ENCODE measurements around the gene TOR3A.

DNA sequence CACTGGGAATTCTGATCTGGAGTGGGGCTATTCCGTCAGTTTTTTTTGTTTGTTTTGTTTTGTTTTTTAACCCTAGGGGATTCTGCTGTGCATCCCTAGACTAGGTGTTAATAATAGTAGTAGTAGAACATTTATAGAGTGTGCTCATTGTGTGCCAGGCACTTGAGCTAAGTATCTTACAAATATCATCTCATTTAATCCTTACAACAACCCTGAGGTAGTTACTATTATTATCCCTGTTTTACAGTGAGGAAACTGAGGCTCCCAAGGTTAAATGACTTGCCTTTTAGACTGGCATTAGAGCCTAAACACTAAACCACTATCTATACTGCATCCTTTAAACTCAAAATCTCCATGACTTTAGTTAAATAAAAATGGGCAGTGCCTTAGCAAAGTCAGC is 22.1 kb downstream of the TOR3A start:
- TF ChIP-seq, protein P1, sequence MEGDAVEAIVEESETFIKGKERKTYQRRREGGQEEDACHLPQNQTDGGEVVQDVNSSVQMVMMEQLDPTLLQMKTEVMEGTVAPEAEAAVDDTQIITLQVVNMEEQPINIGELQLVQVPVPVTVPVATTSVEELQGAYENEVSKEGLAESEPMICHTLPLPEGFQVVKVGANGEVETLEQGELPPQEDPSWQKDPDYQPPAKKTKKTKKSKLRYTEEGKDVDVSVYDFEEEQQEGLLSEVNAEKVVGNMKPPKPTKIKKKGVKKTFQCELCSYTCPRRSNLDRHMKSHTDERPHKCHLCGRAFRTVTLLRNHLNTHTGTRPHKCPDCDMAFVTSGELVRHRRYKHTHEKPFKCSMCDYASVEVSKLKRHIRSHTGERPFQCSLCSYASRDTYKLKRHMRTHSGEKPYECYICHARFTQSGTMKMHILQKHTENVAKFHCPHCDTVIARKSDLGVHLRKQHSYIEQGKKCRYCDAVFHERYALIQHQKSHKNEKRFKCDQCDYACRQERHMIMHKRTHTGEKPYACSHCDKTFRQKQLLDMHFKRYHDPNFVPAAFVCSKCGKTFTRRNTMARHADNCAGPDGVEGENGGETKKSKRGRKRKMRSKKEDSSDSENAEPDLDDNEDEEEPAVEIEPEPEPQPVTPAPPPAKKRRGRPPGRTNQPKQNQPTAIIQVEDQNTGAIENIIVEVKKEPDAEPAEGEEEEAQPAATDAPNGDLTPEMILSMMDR (IDR thresholded peaks at IDR 0.05): no peak
- TF ChIP-seq POLR2AphosphoS5 (IDR thresholded peaks at IDR 0.05; ENCODE audit: low read depth, low read length) (no peak), SIN3A (IDR thresholded peaks at IDR 0.05; ENCODE audit: borderline replicate concordance, insufficient read depth, low read depth, low read length) (no peak)
- TF ChIP-seq, protein P2, sequence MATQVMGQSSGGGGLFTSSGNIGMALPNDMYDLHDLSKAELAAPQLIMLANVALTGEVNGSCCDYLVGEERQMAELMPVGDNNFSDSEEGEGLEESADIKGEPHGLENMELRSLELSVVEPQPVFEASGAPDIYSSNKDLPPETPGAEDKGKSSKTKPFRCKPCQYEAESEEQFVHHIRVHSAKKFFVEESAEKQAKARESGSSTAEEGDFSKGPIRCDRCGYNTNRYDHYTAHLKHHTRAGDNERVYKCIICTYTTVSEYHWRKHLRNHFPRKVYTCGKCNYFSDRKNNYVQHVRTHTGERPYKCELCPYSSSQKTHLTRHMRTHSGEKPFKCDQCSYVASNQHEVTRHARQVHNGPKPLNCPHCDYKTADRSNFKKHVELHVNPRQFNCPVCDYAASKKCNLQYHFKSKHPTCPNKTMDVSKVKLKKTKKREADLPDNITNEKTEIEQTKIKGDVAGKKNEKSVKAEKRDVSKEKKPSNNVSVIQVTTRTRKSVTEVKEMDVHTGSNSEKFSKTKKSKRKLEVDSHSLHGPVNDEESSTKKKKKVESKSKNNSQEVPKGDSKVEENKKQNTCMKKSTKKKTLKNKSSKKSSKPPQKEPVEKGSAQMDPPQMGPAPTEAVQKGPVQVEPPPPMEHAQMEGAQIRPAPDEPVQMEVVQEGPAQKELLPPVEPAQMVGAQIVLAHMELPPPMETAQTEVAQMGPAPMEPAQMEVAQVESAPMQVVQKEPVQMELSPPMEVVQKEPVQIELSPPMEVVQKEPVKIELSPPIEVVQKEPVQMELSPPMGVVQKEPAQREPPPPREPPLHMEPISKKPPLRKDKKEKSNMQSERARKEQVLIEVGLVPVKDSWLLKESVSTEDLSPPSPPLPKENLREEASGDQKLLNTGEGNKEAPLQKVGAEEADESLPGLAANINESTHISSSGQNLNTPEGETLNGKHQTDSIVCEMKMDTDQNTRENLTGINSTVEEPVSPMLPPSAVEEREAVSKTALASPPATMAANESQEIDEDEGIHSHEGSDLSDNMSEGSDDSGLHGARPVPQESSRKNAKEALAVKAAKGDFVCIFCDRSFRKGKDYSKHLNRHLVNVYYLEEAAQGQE (IDR thresholded peaks at IDR 0.05; ENCODE audit: insufficient read depth in 1 of 2, low read depth in 2 of 2, low read length in 1 of 2): no peak
